Panc1 (cell line): ENCODE results near the gene SLC66A2. TPM values are rescaled to one million over a fixed set of nuclear protein-coding genes. Genes with fewer than 3 reads are reported as not detected.

ENCODE experiments used
- ATAC-seq: fragments of 200-7000 bp; cut with Tn5 transposase; 2 replicates; pipeline ENCODE4 v1.9.1; 2020; ENCODE audit warnings: mild to moderate bottlenecking, moderate library complexity
- BruUV-seq: library from RNA; stranded (reverse); fragments of 400-500 nt; replicated peaks from 2 replicates; lab custom pipeline; 2021; lab: Mats Ljungman, UMichigan
- CTCF ChIA-PET: fragments of 300-600 bp; sonication (Branson Sonifier 250); formaldehyde crosslinking; loops from one replicate; lab custom pipeline; 2022; ENCODE audit warnings: antibody characterized with exemption; lab: Charles Lee
- POLR2A ChIA-PET: fragments of 300-600 bp; sonication (Branson Sonifier 250); formaldehyde crosslinking; loops from one replicate; lab custom pipeline; 2022; ENCODE audit warnings: antibody characterized with exemption; lab: Charles Lee
- DNase-seq: peaks from one replicate; pipeline ENCODE4 v3.0.0-alpha.2; 2010; ENCODE audit warnings: low read depth, low spot score
- H3K27ac ChIP-seq: 2 replicates; pipeline ENCODE4 v1.5.1; 2011; ENCODE audit warnings: mild to moderate bottlenecking, low read length, inconsistent platforms
- H3K27me3 ChIP-seq: fragments of 200-500 bp; sonication (Bioruptor generic); 2 replicates; pipeline ENCODE4 v1.6.0; 2014; ENCODE audit warnings: low read length, inconsistent platforms; ENCODE audit not compliant: control insufficient read depth, insufficient read depth
- H3K36me3 ChIP-seq: fragments of 200-500 bp; sonication (Bioruptor generic); 2 replicates; pipeline ENCODE4 v1.5.1; 2014; ENCODE audit warnings: inconsistent platforms, mild to moderate bottlenecking, low read length, moderate library complexity; ENCODE audit not compliant: control insufficient read depth, insufficient read depth
- H3K4me1 ChIP-seq: 2 replicates; pipeline ENCODE4 v1.5.1; 2011; ENCODE audit warnings: inconsistent platforms, mild to moderate bottlenecking, low read length, moderate library complexity; ENCODE audit not compliant: control insufficient read depth, insufficient read depth
- H3K4me3 ChIP-seq, 2 experiments: 2 replicates each; pipeline ENCODE4 v1.5.1; 2011 to 2012; ENCODE audit warnings: low read depth in 2 of 2, low read length in 2 of 2, mild to moderate bottlenecking in 2 of 2, inconsistent platforms in 1 of 2, moderate library complexity in 1 of 2
- H3K9me3 ChIP-seq: fragments of 200-500 bp; sonication (Bioruptor generic); 2 replicates; pipeline ENCODE4 v1.5.1; 2014; ENCODE audit warnings: low read depth, mild to moderate bottlenecking, inconsistent platforms, low read length, moderate library complexity; ENCODE audit not compliant: control insufficient read depth, insufficient read depth
- POLR2AphosphoS5 ChIP-seq: IDR thresholded peaks from 2 replicates; pipeline ENCODE4 v1.6.1; 2012; ENCODE audit warnings: mild to moderate bottlenecking, low read depth, low read length, moderate library complexity
- SIN3A ChIP-seq: IDR thresholded peaks from 2 replicates; pipeline ENCODE4 v1.6.1; 2012; ENCODE audit warnings: low read depth, mild to moderate bottlenecking, low read length, moderate library complexity, borderline replicate concordance; ENCODE audit not compliant: insufficient read depth
- TCF7L2 ChIP-seq: IDR thresholded peaks from 2 replicates; pipeline ENCODE4 v1.6.1; 2011; ENCODE audit warnings: mild to moderate bottlenecking, low read depth, low read length, inconsistent platforms
- in situ Hi-C: cut with HindIII; loops from 2 replicates; pipeline ENCODE4 v1.10.0; 2016; ENCODE audit warnings: low sequenced_read_pairs, low pct_unique_long_range_greater_than_20kb
- intact Hi-C: fragments of 100-400 bp; cut with micrococcal nuclease; formaldehyde crosslinking; loops from one replicate; pipeline ENCODE4 v1.10.0; 2022; ENCODE audit not compliant: unreplicated experiment
- total RNA-seq: library from RNA; stranded (reverse); gene quantifications from one replicate; pipeline ENCODE4 v1.2.1, GENCODE V29; 2021; ENCODE audit not compliant: unreplicated experiment
- TF ChIP-seq, protein P1 (sequence below): fragments of 450-650 bp; IDR thresholded peaks from 2 replicates; pipeline ENCODE4 v1.5.1; 2017; ENCODE audit warnings: mild to moderate bottlenecking
- TF ChIP-seq, protein P2 (sequence below), 2 experiments: IDR thresholded peaks; 2 replicates each; pipeline ENCODE4 v1.6.1; 2011 to 2012; ENCODE audit warnings: low read depth in 2 of 2, control low read depth in 1 of 2, low read length in 1 of 2, mild to moderate bottlenecking in 1 of 2, moderate library complexity in 1 of 2; ENCODE audit not compliant: insufficient read depth in 1 of 2

Gene SLC66A2
- total RNA-seq, 1 experiment from 2014 or later: 92.5 TPM

DNA sequence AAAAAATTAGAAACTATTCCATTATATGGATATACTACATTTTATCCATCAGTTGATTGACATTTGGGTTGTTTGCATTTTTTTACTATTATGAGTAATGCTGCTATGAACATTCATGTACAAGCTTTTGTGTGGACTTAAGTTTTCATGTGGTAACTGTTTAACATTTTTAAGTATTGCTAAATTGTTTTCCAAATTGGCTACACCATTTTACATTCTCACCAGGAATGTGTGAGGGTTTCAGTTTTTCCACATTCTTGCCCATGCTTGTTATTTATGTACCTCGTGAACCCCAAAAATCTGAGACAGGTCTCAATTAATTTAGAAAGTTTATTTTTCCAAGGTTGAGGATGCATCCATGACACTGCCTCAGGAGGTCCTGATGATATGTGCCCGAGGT is 40.0 kb upstream of the SLC66A2 start:
- H3K4me3 ChIP-seq: no peak overlapping the region
- ChIA-PET CTCF (interaction anchor here (0.6 kb wide), 1 partner anchor 68 kb away, joined by 11 read pairs; no protein-coding TSS in a partner anchor), POLR2A (no interaction called here)
- no peaks in the 10 kb centered on the region for H3K27me3 ChIP-seq
- in situ Hi-C loops (no loop called here), intact Hi-C loops (no loop called here)
- H3K4me1 ChIP-seq: peaks cover 9% of the 10 kb centered on the region
- H3K36me3 ChIP-seq: peaks cover 3% of the 10 kb centered on the region
- TF ChIP-seq, protein P1, sequence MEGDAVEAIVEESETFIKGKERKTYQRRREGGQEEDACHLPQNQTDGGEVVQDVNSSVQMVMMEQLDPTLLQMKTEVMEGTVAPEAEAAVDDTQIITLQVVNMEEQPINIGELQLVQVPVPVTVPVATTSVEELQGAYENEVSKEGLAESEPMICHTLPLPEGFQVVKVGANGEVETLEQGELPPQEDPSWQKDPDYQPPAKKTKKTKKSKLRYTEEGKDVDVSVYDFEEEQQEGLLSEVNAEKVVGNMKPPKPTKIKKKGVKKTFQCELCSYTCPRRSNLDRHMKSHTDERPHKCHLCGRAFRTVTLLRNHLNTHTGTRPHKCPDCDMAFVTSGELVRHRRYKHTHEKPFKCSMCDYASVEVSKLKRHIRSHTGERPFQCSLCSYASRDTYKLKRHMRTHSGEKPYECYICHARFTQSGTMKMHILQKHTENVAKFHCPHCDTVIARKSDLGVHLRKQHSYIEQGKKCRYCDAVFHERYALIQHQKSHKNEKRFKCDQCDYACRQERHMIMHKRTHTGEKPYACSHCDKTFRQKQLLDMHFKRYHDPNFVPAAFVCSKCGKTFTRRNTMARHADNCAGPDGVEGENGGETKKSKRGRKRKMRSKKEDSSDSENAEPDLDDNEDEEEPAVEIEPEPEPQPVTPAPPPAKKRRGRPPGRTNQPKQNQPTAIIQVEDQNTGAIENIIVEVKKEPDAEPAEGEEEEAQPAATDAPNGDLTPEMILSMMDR: no peak
- no peak for TF ChIP-seq POLR2AphosphoS5
- TF ChIP-seq, protein P2, sequence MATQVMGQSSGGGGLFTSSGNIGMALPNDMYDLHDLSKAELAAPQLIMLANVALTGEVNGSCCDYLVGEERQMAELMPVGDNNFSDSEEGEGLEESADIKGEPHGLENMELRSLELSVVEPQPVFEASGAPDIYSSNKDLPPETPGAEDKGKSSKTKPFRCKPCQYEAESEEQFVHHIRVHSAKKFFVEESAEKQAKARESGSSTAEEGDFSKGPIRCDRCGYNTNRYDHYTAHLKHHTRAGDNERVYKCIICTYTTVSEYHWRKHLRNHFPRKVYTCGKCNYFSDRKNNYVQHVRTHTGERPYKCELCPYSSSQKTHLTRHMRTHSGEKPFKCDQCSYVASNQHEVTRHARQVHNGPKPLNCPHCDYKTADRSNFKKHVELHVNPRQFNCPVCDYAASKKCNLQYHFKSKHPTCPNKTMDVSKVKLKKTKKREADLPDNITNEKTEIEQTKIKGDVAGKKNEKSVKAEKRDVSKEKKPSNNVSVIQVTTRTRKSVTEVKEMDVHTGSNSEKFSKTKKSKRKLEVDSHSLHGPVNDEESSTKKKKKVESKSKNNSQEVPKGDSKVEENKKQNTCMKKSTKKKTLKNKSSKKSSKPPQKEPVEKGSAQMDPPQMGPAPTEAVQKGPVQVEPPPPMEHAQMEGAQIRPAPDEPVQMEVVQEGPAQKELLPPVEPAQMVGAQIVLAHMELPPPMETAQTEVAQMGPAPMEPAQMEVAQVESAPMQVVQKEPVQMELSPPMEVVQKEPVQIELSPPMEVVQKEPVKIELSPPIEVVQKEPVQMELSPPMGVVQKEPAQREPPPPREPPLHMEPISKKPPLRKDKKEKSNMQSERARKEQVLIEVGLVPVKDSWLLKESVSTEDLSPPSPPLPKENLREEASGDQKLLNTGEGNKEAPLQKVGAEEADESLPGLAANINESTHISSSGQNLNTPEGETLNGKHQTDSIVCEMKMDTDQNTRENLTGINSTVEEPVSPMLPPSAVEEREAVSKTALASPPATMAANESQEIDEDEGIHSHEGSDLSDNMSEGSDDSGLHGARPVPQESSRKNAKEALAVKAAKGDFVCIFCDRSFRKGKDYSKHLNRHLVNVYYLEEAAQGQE (IDR thresholded peaks at IDR 0.05; ENCODE audit: insufficient read depth in 1 of 2, low read depth in 2 of 2, low read length in 1 of 2): no peak
- no peak for TF ChIP-seq SIN3A
- no peak for TF ChIP-seq TCF7L2
- no peak for DNase-seq
- no TSS peak for BruUV-seq
- H3K9me3 ChIP-seq: no peaks in the 10 kb centered on the region
- no peak overlapping the region for H3K27ac ChIP-seq
- ATAC-seq: no peak

DNA sequence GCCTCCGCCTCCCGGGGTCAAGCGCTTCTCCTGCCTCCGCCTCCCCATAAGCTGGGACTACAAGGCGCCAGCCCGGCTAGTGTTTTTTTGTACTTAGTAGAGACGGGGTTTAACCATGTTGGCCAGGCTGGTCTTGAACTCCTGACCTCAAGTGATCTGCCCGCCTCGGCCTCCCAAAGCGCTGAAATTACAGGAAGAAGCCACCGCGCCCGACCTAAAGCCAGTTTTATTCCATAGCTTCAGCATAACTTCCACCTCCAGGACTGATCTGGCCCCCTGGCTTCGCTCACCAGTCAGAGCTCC is 37.7 kb upstream of the SLC66A2 start:
- Histone ChIP-seq H3K4me3 (peak overlapping the region; percentile 68 to 87), H3K36me3 (peaks cover 10% of the 10 kb centered on the region), H3K9me3 (no peaks in the 10 kb centered on the region), H3K27me3 (no peaks in the 10 kb centered on the region), H3K27ac (peak overlapping the region; percentile 96), H3K4me1 (peaks cover 13% of the 10 kb centered on the region)
- no peak for ATAC-seq
- POLR2A ChIA-PET: interaction anchor here (0.7 kb wide), 2 partner anchors 19 to 45 kb away, joined by 3 to 11 read pairs; no protein-coding TSS in a partner anchor
- intact Hi-C loops: loop anchor here (5.0 kb wide), 1 partner anchor 38 kb away; no protein-coding TSS in a partner anchor
- TF ChIP-seq SIN3A: no peak
- TF ChIP-seq POLR2AphosphoS5: no peak
- no peak for TF ChIP-seq TCF7L2
- TF ChIP-seq, protein P1: no peak
- TF ChIP-seq, protein P2 (IDR thresholded peaks at IDR 0.05; ENCODE audit: insufficient read depth in 1 of 2, low read depth in 2 of 2, low read length in 1 of 2): no peak
- in situ Hi-C loops: no loop called here
- no TSS peak for BruUV-seq
- DNase-seq: no peak
- CTCF ChIA-PET: interaction anchor here (0.7 kb wide), 1 partner anchor 189 kb away, joined by 5 read pairs; no protein-coding TSS in a partner anchor
